SKM-1 treated with dmso at 0.1 percent for 144 hours (cell line): ENCODE results near the gene SBF1.
A peak's percentile ranks its signal among the peaks of the same experiment; 100 is the strongest.
"Not testable (repeated sequence)": the region's sequence is repeated elsewhere in the genome, so short reads cannot be mapped to it uniquely, and the experiment has no call there.

Source experiments
- DNase-seq: peaks from one replicate; lab custom pipeline; 2025; ENCODE audit not compliant: unreplicated experiment; lab: John Stamatoyannopoulos, UW

The SBF1 gene, protein sequence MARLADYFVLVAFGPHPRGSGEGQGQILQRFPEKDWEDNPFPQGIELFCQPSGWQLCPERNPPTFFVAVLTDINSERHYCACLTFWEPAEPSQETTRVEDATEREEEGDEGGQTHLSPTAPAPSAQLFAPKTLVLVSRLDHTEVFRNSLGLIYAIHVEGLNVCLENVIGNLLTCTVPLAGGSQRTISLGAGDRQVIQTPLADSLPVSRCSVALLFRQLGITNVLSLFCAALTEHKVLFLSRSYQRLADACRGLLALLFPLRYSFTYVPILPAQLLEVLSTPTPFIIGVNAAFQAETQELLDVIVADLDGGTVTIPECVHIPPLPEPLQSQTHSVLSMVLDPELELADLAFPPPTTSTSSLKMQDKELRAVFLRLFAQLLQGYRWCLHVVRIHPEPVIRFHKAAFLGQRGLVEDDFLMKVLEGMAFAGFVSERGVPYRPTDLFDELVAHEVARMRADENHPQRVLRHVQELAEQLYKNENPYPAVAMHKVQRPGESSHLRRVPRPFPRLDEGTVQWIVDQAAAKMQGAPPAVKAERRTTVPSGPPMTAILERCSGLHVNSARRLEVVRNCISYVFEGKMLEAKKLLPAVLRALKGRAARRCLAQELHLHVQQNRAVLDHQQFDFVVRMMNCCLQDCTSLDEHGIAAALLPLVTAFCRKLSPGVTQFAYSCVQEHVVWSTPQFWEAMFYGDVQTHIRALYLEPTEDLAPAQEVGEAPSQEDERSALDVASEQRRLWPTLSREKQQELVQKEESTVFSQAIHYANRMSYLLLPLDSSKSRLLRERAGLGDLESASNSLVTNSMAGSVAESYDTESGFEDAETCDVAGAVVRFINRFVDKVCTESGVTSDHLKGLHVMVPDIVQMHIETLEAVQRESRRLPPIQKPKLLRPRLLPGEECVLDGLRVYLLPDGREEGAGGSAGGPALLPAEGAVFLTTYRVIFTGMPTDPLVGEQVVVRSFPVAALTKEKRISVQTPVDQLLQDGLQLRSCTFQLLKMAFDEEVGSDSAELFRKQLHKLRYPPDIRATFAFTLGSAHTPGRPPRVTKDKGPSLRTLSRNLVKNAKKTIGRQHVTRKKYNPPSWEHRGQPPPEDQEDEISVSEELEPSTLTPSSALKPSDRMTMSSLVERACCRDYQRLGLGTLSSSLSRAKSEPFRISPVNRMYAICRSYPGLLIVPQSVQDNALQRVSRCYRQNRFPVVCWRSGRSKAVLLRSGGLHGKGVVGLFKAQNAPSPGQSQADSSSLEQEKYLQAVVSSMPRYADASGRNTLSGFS (N-terminal part only)

GRCh38 chr22:50474710-50475651 lies at the start of gene SBF1:
Gene SBF1, minus strand, starts transcription at chr22:50475035. Its CDS starts 195 bp downstream, at chr22:50474840.
- peak; percentile 84 for DNase-seq

DNA sequence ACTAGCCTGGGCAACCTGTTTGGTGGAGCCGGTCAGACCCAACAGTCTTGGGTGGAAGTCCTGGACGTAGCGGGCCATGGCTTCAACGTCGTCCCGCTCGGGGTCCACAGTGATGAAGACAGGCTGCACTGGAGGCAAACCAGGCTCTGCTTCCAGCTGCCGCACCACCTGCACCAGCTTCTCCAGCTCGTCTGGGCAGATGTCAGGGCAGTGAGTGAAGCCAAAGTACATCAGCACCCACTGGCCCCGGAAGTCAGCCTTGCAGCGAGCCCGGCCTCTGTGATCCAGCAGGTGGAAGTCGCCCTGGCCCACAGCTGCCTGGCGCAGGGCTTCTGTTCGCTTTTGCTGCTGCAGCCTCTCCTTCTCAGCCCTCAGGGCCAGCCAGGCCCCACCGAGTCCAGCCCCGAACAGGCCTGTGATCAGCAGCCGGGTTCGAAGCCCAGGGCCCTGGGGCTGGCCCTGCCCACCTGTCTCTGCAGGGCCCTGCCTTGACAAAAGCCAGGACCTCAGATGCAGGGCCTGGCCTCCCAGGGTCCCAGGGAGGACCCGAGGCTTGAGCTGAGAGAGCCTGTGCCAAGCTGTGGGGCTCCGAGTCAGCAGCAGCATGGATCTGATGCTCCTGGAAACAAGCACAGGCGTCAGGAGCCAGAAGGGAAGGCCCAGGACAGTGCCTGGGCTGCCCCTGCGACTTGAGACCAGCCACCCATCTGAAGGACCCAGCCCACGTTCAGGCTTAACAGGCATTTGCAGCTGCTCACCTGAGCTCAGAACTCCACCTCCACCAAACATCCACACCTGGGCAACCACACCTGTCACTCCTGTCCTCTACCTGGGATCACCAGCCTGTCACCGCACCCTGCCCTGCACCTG lies 49.2 kb upstream of the SBF1 start:
- DNase-seq, result no peak

- no peak for DNase-seq
These were observed 48.6 kb upstream of the SBF1 start for GRCh38 chr22:50523458-50523805.

- no peak for DNase-seq
These were observed 48.1 kb upstream of the SBF1 start for GRCh38 chr22:50522806-50523438.

GRCh38 chr22:50522208-50522805 lies 47.5 kb upstream of the SBF1 start:
- no peak for DNase-seq

GRCh38 chr22:50521710-50522109 lies 46.9 kb upstream of the SBF1 start:
- DNase-seq, result no peak

GRCh38 chr22:50520826-50521453 lies 46.1 kb upstream of the SBF1 start:
- DNase-seq, result no peak

DNA sequence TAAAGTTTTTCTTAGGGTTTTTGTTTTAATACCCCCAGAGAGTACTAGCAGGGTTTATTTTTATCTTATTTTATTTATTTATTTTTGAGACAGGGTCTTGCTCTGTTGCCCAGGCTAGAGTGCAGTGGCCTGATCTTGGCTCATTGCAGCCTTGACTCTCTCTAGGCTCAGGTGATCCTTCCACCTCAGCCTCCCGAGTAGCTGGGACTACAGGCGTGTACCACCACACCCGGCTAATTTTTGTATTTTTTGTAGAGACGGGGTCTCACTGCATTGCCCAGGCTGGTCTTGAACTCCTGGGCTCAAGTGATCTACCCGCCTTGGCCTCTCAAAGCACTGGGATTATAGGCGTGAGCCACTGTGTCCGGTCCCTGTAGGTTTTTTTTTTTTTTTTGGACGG lies 45.3 kb upstream of the SBF1 start:
- not testable (repeated sequence) for DNase-seq

DNA sequence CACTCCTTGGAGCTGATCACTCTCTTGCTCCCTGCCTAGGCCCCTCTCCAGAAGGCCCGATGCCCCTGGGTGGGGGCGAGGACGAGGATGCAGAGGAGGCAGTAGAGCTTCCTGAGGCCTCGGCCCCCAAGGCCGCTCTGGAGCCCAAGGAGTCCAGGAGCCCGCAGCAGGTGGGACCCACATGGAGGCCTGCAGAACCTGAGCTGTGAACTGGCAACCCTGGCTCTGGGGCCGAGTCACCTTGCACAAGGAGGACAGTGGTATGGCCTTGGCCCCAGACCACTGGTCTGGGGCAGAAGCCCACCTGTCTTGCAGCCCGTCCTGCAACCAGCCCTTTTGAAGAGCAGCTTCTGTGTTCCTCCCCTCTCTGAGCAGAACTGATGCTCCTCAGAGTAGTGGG lies 44.3 kb upstream of the SBF1 start:
- no peak for DNase-seq

DNA sequence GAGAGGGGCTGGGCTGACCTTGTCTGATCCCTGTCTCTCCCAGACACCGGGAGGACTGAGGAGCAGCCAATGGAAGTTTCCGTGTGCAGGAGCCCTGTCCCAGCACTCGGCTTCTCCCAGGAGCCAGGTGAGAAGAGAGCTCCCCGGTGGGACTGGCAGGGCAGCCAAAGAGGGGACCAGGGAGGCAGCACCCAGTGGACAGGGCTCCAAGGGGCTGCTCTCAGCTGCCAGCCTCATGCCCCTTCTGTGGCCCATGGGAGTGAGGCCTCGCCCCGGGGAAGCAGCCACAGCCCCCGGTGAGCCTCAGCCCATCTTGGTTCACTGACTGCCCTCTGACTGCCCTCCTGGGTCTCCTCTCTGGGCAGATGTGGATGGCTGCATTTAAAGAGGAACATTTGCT lies 43.8 kb upstream of the SBF1 start:
- no peak for DNase-seq

GRCh38 chr22:50517495-50518260 lies 42.8 kb upstream of the SBF1 start:
- DNase-seq, result no peak

- DNase-seq, result no peak
These were observed 42.1 kb upstream of the SBF1 start for GRCh38 chr22:50516891-50517290.

DNA sequence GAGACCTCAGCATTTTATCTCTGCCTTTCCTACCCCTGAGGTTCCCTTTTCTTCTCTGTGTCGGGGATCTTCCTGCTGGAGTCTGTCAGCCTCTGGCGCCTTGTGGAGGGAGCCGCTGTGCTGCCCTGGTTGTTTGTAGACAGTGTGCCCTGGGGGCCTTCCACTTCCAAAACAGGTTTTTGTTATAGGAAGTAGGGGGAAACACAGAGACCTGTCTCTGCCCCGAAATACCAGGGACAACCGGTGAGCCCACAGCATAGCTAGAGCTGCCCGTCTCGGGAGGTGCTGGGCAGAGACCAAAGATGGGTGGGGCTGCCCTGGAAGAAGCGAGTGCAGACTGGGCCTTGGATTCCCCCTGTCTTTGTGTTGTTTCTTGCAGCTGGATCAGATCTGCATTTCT lies 41.2 kb upstream of the SBF1 start:
- DNase-seq, result no peak

GRCh38 chr22:50513175-50513574 lies 38.3 kb upstream of the SBF1 start:
- DNase-seq, result no peak

- no peak for DNase-seq
These were observed 34.1 kb upstream of the SBF1 start for GRCh38 chr22:50508897-50509296.

GRCh38 chr22:50507991-50508884 lies 33.4 kb upstream of the SBF1 start, which contains the start of gene NCAPH2:
Gene NCAPH2, plus strand, starts transcription at chr22:50508224. Its CDS starts 114 bp downstream, at chr22:50508338.
- peak; percentile 90 for DNase-seq
